OCI-LY7 (cell line): ENCODE results near the gene EIF4E. TPM values are rescaled to one million over a fixed set of nuclear protein-coding genes. Genes with fewer than 3 reads are reported as not detected.
"Not testable (repeated sequence)": the region's sequence is repeated elsewhere in the genome, so short reads cannot be mapped to it uniquely, and the experiment has no call there.

Experiments
- BruUV-seq: library from RNA; stranded (reverse); fragments of 400-500 nt; replicated peaks from 2 replicates; lab custom pipeline; 2021; lab: Mats Ljungman, UMichigan
- CTCF ChIA-PET: fragments of 300-600 bp; sonication (Branson Sonifier 250); formaldehyde crosslinking; loops from one replicate; lab custom pipeline; 2022; ENCODE audit warnings: antibody characterized with exemption; ENCODE audit not compliant: unreplicated experiment; lab: Charles Lee
- POLR2A ChIA-PET: fragments of 300-600 bp; sonication (Branson Sonifier 250); formaldehyde crosslinking; loops from one replicate; lab custom pipeline; 2022; ENCODE audit warnings: antibody characterized with exemption; lab: Charles Lee
- DNase-seq: peaks from one replicate; pipeline ENCODE4 v3.0.0-alpha.2; 2015; ENCODE audit warnings: low spot score
- H2AFZ ChIP-seq: fragments of 200-600 bp; sonication (generic), shearing (Covaris generic); 2 replicates; pipeline ENCODE4 v1.6.1; 2014; ENCODE audit warnings: mild to moderate bottlenecking, antibody characterized with exemption, low read length, moderate library complexity
- H3K27ac ChIP-seq: fragments of 200-600 bp; sonication (generic); 2 replicates; pipeline ENCODE4 v1.5.1; 2014; ENCODE audit warnings: mixed run types, low read depth, mild to moderate bottlenecking, moderate library complexity, low read length, inconsistent platforms; ENCODE audit not compliant: poor library complexity, severe bottlenecking
- H3K36me3 ChIP-seq: fragments of 200-600 bp; sonication (generic); 2 replicates; pipeline ENCODE4 v1.6.1; 2014; ENCODE audit warnings: mild to moderate bottlenecking, antibody characterized with exemption, low read length, moderate library complexity, mixed read lengths; ENCODE audit not compliant: insufficient read depth
- H3K4me1 ChIP-seq: fragments of 200-600 bp; sonication (generic); 2 replicates; pipeline ENCODE4 v1.5.1; 2014; ENCODE audit warnings: mild to moderate bottlenecking, low read length; ENCODE audit not compliant: insufficient read depth, poor library complexity, severe bottlenecking
- H3K4me2 ChIP-seq: fragments of 200-600 bp; sonication (generic); 2 replicates; pipeline ENCODE4 v1.6.1; 2014; ENCODE audit warnings: mild to moderate bottlenecking, low read length
- H3K4me3 ChIP-seq: fragments of 200-600 bp; sonication (generic); 2 replicates; pipeline ENCODE4 v1.5.1; 2014; ENCODE audit warnings: mild to moderate bottlenecking, low read depth, low read length; ENCODE audit not compliant: poor library complexity, severe bottlenecking
- H3K79me2 ChIP-seq: fragments of 200-600 bp; sonication (generic); 2 replicates; pipeline ENCODE4 v1.6.1; 2016; ENCODE audit warnings: low read depth, mild to moderate bottlenecking, low read length, moderate library complexity, mixed read lengths; ENCODE audit not compliant: insufficient read depth
- H3K9me2 ChIP-seq: fragments of 200-600 bp; sonication (generic); 2 replicates; pipeline ENCODE4 v1.6.1; 2016; ENCODE audit warnings: mild to moderate bottlenecking, low read length, mixed read lengths; ENCODE audit not compliant: insufficient read depth
- H3K9me3 ChIP-seq: fragments of 200-600 bp; sonication (generic); 2 replicates; pipeline ENCODE4 v1.6.1; 2014; ENCODE audit warnings: mild to moderate bottlenecking, mixed run types, low read length, mixed read lengths
- H4K20me1 ChIP-seq: fragments of 200-600 bp; sonication (generic); 2 replicates; pipeline ENCODE4 v1.6.1; 2014; ENCODE audit warnings: mild to moderate bottlenecking, antibody characterized with exemption, low read length, moderate library complexity, mixed read lengths; ENCODE audit not compliant: insufficient read depth
- EZH2phosphoT487 ChIP-seq: fragments of 200-600 bp; sonication (generic); IDR thresholded peaks from 2 replicates; pipeline ENCODE4 v1.6.1; 2018; ENCODE audit warnings: low read depth, borderline replicate concordance, mild to moderate bottlenecking, mixed run types, antibody characterized with exemption, low read length, moderate library complexity, mixed read lengths
- intact Hi-C: fragments of 100-400 bp; cut with micrococcal nuclease; formaldehyde crosslinking; loops from one replicate; pipeline ENCODE4 v1.10.0; 2022; ENCODE audit not compliant: unreplicated experiment
- total RNA-seq, 2 experiments: library from RNA; depleted of rRNA in 1 of 2; stranded (reverse); fragments of >200 nt in 1 of 2; shearing (Covaris generic) in 1 of 2; gene quantifications; 2 replicates each; pipeline ENCODE4 v1.2.3, GENCODE V29; 2014 to 2022
- TF ChIP-seq, protein P1 (sequence below): fragments of 200-600 bp; sonication (generic); conservative IDR thresholded peaks from 2 replicates; pipeline ENCODE4 v1.5.1; 2014; ENCODE audit warnings: mild to moderate bottlenecking, antibody characterized with exemption, low read length, moderate library complexity, mixed read lengths

Gene EIF4E
- total RNA-seq, 2 experiments from 2014 or later = 136 to 160 TPM

DNA sequence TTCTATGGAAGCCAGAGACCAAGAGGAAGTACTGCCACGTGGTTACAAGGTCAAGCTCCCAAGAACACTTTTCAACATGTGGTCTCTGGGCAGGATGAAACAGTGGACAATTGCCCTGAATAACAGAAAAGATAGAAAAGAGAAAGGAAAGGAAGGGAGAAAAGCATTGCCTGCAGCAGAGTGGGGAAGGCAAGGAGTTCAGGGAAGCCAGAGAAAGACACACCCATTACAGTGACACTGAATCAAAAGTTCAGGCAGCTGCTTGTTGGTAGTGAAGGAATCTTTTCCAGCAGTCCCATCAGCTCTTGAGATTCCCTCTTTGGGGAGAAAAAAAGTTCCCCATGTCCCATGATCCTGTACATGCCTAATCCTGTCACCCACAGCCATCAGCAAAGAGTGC is 80.5 kb downstream of the EIF4E start:
- H3K4me1 ChIP-seq = no peaks in the 10 kb centered on the region
- intact Hi-C loops = no loop called here
- peaks cover 21% of the 10 kb centered on the region; the same call in 1 of the 2 replicates for H3K9me3 ChIP-seq
- POLR2A ChIA-PET = interaction anchor here (1.0 kb wide), 1 partner anchor 133 kb away, joined by 8 read pairs; no protein-coding TSS in a partner anchor
- CTCF ChIA-PET = no interaction called here
- no peaks in the 10 kb centered on the region for H3K79me2 ChIP-seq
- no peak overlapping the region for H3K4me2 ChIP-seq
- H3K9me2 ChIP-seq = no peaks in the 10 kb centered on the region
- no peak overlapping the region for H3K27ac ChIP-seq
- H3K4me3 ChIP-seq = no peak overlapping the region
- BruUV-seq = no TSS peak
- no peak for DNase-seq
- no peaks in the 10 kb centered on the region for H4K20me1 ChIP-seq
- no peak overlapping the region for H2AFZ ChIP-seq
- TF ChIP-seq, protein P1, sequence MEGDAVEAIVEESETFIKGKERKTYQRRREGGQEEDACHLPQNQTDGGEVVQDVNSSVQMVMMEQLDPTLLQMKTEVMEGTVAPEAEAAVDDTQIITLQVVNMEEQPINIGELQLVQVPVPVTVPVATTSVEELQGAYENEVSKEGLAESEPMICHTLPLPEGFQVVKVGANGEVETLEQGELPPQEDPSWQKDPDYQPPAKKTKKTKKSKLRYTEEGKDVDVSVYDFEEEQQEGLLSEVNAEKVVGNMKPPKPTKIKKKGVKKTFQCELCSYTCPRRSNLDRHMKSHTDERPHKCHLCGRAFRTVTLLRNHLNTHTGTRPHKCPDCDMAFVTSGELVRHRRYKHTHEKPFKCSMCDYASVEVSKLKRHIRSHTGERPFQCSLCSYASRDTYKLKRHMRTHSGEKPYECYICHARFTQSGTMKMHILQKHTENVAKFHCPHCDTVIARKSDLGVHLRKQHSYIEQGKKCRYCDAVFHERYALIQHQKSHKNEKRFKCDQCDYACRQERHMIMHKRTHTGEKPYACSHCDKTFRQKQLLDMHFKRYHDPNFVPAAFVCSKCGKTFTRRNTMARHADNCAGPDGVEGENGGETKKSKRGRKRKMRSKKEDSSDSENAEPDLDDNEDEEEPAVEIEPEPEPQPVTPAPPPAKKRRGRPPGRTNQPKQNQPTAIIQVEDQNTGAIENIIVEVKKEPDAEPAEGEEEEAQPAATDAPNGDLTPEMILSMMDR = no peak
- TF ChIP-seq EZH2phosphoT487 = no peak
- no peaks in the 10 kb centered on the region for H3K36me3 ChIP-seq

DNA sequence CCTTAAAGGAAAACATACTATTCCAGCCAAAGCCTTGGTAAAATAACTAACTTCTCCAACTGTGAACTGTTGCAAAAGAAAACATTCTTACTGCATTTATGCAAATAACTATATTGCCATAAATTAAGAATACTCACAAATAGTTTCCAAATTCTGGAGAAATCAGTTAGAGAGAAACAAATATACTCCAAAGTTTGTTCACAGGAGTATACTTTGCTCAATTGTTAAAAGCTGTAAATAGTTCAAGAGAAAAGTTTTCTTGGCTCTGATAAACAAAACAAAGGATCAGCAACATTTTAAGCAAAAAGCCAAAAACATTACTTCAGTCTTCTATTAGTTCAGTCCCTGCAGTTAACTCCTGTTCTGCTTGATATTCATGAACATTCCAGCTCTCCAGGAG is 83.0 kb downstream of the EIF4E start:
- CTCF ChIA-PET = no interaction called here

DNA sequence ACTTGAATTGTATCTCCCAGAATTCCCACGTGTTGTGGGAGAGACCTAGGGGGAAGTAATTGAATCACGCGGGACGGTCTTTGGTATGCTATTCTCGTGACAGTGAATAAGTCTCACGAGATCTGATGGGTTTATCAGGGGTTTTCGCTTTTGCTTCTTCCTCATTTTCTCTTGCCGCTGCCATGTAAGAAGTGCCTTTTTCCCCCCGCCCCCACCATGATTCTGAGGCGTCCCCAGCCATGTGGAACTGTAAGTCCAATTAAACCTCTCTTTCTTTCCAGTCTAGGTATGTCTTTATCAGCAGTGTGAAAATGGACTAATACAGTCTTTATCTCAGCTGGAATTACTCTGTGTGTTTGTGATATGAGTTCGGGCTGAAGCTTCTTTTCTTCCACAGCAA is 86.0 kb downstream of the EIF4E start:
- H3K36me3 ChIP-seq, H3K4me3 ChIP-seq, H2AFZ ChIP-seq, H3K27ac ChIP-seq, BruUV-seq, intact Hi-C loops, H3K4me1 ChIP-seq, CTCF ChIA-PET, H3K9me2 ChIP-seq, H4K20me1 ChIP-seq, H3K79me2 ChIP-seq, H3K4me2 ChIP-seq, DNase-seq: not testable (repeated sequence)
- POLR2A ChIA-PET = interaction anchor here (0.5 kb wide), 1 partner anchor 155 kb away, joined by 3 read pairs; no protein-coding TSS in a partner anchor
- peaks cover 21% of the 10 kb centered on the region; the same call in 1 of the 2 replicates for H3K9me3 ChIP-seq

More for the DNA sequence above, 83.0 kb downstream of the EIF4E start:
- Histone ChIP-seq H3K27ac (no peak overlapping the region), H2AFZ (no peak overlapping the region), H3K4me1 (no peaks in the 10 kb centered on the region), H3K9me3 (peaks cover 21% of the 10 kb centered on the region; the same call in 1 of the 2 replicates), H3K79me2 (no peaks in the 10 kb centered on the region), H3K36me3 (no peaks in the 10 kb centered on the region), H3K4me3 (no peak overlapping the region), H3K9me2 (no peaks in the 10 kb centered on the region), H4K20me1 (no peaks in the 10 kb centered on the region), H3K4me2 (no peak overlapping the region)
- TF ChIP-seq, protein P1 = no peak
- no peak for TF ChIP-seq EZH2phosphoT487
- POLR2A ChIA-PET = no interaction called here
- intact Hi-C loops = no loop called here
- peak; percentile 3 for DNase-seq
- no TSS peak for BruUV-seq
